ENCODE data around the gene CYP21A2.
"Not testable (repeated sequence)": the region's sequence is repeated elsewhere in the genome, so short reads cannot be mapped to it uniquely, and the experiment has no call there.

CYP21A2 gene

DNA sequence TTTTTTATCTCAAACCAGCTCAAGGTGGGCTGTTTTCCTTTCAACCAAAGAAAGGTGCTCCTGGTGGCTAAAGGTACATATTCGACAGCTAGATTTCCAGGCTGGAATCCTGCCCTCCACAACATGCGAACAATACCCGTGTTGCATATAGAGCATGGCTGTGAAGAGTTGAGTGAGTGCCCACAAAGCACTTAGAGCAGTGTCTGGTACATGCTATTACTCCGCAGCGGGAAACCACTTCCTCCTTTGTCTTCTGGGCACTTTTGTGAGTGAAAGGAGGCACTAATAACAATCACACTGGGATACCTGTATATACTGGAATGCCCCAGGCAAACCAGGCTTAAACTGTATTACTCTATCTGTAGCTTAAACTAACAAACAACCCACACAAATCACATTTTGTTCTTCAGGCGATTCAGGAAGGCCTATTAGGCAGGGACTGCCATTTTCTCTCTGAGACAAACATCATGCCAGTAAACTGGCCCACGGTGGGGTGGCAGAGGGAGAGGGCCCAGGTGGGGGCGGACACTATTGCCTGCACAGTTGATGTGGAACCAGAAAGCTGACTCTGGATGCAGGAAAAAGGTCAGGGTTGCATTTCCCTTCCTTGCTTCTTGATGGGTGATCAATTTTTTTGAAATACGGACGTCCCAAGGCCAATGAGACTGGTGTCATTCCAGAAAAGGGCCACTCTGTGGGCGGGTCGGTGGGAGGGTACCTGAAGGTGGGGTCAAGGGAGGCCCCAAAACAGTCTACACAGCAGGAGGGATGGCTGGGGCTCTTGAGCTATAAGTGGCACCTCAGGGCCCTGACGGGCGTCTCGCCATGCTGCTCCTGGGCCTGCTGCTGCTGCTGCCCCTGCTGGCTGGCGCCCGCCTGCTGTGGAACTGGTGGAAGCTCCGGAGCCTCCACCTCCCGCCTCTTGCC, at the start of gene CYP21A2:
Gene CYP21A2 (plus strand): TSS at position 818 of the 927 bp plus-strand sequence. CDS start 8 bp downstream, at position 826.
- not testable (repeated sequence) for DNase-seq

- DNase-seq: not testable (repeated sequence)
Measured at GRCh38 chr6:31989363-31989762, 48.9 kb upstream of the CYP21A2 start.

DNA sequence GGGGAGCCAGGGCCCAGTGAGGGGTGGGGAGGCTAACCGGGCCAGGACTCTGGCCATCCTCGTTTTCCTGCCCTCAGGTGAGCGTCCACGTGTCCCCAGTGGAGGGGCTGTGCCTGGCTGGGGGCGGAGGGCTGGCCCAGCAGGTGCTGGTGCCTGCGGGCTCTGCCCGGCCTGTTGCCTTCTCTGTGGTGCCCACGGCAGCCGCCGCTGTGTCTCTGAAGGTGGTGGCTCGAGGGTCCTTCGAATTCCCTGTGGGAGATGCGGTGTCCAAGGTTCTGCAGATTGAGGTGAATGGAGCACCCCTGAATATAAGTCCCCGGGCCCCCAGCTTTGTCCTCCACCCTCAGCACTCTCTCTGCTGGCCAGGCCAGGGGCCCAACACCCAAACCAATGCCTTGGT, 43.8 kb upstream of the CYP21A2 start:
- not testable (repeated sequence) for DNase-seq

GRCh38 chr6:31996385-31996784, 41.8 kb upstream of the CYP21A2 start:
- not testable (repeated sequence) for DNase-seq

GRCh38 chr6:32002546-32003268, 35.5 kb upstream of the CYP21A2 start:
- not testable (repeated sequence) for DNase-seq

DNA sequence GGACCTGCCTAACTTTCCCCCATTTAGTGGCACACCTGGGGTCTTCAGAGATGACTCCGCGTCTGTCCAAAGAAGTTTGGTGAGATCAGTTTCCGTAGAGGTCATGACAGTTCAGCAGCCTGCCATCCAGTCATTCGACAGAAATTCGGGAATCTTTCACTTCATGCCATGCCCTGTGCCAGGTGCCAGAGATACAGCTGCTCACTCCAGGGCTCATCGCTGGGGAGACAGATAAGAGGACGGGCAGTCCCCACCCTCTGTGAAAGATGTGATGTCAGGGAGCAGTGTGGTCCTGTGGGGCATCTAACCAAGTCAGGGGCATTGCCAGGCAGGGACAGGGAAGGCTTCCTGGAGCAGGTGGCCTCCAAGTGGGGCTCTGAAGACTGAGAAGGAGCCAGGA, 34.9 kb upstream of the CYP21A2 start:
- not testable (repeated sequence) for DNase-seq

DNA sequence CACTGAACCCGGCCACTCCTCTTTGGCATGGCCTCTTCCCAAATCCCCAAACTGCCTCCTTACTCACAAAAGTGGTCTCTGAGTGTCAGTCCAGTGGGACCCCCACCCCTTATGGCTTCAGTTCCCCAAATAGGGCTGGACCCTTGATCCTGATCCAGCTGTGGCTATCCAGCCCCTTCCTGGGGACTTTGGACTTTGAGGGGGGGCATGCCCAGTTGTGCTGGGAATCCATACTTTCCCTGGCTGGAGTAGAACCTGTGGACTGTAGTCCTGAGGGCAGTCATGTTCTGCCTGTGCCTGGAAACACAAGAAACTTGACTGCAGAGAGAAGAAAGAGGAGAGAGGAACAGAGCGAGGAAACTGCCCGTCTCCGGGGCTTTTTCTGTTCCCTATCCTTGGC, 33.8 kb upstream of the CYP21A2 start:
- not testable (repeated sequence) for DNase-seq

DNA sequence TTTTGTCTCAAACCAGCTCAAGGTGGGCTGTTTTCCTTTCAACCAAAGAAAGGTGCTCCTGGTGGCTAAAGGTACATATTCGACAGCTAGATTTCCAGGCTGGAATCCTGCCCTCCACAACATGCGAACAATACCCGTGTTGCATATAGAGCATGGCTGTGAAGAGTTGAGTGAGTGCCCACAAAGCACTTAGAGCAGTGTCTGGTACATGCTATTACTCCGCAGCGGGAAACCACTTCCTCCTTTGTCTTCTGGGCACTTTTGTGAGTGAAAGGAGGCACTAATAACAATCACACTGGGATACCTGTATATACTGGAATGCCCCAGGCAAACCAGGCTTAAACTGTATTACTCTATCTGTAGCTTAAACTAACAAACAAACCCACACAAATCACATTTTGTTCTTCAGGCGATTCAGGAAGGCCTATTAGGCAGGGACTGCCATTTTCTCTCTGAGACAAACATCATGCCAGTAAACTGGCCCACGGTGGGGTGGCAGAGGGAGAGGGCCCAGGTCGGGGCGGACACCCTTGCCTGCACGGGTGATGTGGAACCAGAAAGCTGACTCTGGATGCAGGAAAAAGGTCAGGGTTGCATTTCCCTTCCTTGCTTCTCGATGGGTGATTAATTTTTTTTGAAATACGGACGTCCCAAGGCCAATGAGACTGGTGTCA, 33.2 kb upstream of the CYP21A2 start:
- DNase-seq: not testable (repeated sequence)

- DNase-seq: not testable (repeated sequence)
Measured at GRCh38 chr6:32005538-32005880, 32.7 kb upstream of the CYP21A2 start.

DNA sequence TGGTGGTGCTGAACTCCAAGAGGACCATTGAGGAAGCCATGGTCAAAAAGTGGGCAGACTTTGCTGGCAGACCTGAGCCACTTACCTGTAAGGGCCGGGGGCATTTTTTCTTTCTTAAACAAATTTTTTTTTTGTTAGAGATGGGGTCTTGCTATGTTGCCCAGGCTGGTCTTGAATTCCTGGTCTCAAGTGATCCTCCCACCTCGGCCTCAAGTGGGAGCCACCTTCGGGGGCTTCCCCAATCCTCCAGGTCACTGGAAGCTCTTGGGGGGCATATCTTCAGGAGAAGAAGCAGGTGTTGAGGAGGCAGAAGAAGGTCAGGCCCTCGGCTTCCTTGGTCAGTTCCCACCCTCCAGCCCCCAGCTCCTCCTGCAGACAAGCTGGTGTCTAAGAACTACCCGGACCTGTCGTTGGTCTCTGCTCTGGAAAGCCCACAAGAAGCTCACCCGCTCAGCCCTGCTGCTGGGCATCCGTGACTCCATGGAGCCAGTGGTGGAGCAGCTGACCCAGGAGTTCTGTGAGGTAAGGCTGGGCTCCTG, 32.2 kb upstream of the CYP21A2 start:
- DNase-seq: not testable (repeated sequence)

DNA sequence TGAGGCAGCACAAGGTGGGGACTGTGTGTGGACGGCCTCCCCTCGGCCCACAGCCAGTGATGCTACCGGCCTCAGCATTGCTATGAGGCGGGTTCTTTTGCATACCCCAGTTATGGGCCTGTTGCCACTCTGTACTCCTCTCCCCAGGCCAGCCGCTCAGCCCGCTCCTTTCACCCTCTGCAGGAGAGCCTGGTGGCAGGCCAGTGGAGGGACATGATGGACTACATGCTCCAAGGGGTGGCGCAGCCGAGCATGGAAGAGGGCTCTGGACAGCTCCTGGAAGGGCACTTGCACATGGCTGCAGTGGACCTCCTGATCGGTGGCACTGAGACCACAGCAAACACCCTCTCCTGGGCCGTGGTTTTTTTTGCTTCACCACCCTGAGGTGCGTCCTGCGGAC, 31.1 kb upstream of the CYP21A2 start:
- not testable (repeated sequence) for DNase-seq

DNA sequence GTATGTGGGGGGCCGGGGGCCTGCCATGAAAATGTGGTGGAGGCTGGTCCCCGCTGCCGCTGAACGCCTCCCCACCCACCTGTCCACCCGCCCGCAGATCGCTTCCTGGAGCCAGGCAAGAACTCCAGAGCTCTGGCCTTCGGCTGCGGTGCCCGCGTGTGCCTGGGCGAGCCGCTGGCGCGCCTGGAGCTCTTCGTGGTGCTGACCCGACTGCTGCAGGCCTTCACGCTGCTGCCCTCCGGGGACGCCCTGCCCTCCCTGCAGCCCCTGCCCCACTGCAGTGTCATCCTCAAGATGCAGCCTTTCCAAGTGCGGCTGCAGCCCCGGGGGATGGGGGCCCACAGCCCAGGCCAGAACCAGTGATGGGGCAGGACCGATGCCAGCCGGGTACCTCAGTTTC, 30.2 kb upstream of the CYP21A2 start:
- not testable (repeated sequence) for DNase-seq

GRCh38 chr6:32008616-32009015, 29.6 kb upstream of the CYP21A2 start:
- not testable (repeated sequence) for DNase-seq

DNA sequence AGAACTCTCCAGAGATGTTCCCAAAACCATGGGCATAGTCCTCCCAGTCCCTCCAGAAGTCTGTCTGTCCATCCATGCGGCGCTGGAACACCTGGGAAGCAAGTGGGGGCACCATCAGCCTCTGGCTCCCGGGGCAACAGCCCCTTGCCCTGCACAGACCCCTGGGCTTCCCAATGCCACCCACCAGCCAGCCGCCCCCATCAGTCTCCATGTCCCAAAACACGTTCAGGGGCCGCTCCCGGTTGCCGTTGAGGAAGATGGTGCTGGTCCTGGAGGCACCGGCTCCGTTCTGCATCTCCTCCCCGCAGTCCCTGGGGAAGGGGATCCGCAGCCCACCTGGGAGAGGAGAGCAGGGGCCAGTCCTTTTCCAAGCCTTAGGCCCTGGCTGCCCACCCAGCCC, 28.7 kb upstream of the CYP21A2 start:
- not testable (repeated sequence) for DNase-seq

DNA sequence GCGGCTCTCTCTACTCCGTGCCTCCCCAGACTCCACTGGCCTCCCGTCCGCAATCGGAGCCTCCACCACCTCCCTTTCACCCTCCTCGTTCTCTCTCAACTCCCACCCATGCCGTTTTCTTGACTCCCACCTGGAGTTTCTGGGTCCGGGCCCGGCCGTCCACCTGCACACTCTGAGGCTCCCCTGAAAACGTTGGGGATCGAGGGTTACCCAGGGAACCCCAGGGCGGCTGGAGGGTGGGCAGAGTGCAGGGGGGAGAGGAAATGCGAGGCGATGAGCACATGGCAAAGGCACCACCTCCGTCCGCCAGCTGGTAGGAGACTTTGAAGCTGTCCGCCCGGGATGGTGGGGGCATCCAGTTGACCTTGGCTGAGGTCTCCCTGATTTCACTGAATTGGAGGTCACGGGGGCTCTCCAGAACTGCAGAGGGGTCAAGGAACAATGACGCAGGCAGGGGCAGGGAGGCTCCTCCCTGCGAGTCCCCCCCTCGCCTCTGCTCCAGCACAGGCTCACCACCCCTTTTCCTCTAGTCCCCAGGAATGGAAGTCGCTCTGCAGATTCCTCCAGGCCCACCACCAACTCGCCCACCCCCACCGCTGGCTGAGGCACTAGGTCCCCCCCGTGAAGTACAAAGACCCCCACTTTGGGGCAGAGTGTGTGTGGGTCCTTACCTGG, 27.2 kb upstream of the CYP21A2 start:
- not testable (repeated sequence) for DNase-seq

DNA sequence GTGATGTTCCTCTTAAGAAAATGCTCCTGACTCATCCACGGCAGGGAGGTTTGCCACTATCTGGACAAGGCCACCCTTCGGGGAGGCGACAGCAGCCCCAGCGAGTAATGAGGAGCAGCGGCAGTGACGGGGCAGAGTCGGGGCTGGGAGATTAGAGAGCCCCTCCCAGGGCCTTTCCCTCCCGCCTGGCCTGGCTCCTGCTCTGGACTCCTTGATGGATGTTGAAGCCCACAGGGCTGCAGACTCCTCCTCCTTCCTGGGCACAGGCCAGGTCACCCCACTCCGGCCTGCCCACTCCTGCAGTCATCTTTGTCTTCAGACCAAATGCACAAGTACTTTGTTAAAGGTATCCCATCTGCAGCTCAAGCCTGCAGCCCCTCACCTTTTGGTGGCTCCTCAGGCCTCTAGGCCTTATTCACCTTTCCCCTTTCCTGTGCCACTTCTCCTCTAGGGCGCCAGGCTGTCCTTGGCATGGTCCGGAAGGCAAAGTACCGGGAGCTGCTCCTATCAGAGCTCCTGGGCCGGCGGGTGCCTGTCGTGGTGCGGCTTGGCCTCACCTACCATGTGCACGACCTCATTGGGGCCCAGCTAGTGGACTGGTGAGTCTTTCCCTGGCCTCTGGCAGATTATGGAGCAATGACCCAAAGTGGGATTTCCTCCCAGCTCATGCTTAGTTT, 25.1 kb upstream of the CYP21A2 start:
- DNase-seq: not testable (repeated sequence)

DNA sequence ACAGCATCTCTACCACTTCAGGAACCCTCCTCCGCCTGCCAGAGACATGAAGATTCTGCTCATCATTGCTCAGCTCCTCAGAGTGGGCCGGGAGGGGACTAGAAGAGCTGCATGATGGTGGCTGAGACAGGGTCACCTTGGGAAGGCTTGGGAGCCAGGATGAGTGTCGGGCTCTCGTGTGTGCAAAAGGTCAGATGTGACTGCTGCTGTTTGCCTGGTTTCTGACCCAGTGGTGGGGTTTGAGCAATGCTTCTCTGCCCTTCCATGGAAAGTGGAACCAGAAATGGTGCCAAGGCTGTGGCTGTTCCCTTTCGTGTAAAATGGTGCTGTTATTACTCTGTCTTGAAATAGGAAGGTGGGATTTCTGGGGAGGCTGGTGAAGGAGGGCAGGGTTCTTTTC, 24.5 kb upstream of the CYP21A2 start:
- DNase-seq: not testable (repeated sequence)

GRCh38 chr6:32014547-32014946, 23.7 kb upstream of the CYP21A2 start, which contains the start of gene C4B:
Gene C4B, plus strand, starts transcription at chr6:32014795. Its CDS starts 51 bp downstream, at chr6:32014846.
- DNase-seq: not testable (repeated sequence)

- DNase-seq: not testable (repeated sequence)
Measured at GRCh38 chr6:32022100-32022499, 16.1 kb upstream of the CYP21A2 start.

DNA sequence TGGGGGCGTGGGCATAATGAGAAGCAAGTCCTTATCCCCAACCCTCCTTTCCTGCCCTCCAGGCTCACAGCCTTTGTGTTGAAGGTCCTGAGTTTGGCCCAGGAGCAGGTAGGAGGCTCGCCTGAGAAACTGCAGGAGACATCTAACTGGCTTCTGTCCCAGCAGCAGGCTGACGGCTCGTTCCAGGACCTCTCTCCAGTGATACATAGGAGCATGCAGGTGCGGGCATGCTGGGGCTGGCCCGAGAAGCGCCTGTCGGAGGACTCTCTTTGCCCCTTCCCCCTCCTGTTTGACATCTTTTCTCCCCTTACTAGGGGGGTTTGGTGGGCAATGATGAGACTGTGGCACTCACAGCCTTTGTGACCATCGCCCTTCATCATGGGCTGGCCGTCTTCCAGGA, 9.6 kb upstream of the CYP21A2 start:
- not testable (repeated sequence) for DNase-seq

DNA sequence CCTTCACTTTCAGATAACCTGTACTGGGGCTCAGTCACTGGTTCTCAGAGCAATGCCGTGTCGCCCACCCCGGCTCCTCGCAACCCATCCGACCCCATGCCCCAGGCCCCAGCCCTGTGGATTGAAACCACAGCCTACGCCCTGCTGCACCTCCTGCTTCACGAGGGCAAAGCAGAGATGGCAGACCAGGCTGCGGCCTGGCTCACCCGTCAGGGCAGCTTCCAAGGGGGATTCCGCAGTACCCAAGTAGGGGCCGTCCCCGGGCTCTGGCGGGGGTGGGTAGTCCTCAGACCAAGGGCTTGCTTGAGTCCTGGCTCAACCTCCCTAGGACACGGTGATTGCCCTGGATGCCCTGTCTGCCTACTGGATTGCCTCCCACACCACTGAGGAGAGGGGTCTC, 8.7 kb upstream of the CYP21A2 start:
- DNase-seq: not testable (repeated sequence)
